Stimulated activated CD4-positive, alpha-beta T cell treated with anti-CD3 and anti-CD28 coated beads, Interleukin-2, amount 100 ng/mL, for 4 hours (primary cell): ENCODE results near the gene GOLM1.
"Not testable (repeated sequence)": the region's sequence is repeated elsewhere in the genome, so short reads cannot be mapped to it uniquely, and the experiment has no call there.

ENCODE experiments used
- DNase-seq: peaks from one replicate; pipeline ENCODE4 v3.0.0-alpha.2; 2020; ENCODE audit warnings: low read depth

GOLM1 gene, protein sequence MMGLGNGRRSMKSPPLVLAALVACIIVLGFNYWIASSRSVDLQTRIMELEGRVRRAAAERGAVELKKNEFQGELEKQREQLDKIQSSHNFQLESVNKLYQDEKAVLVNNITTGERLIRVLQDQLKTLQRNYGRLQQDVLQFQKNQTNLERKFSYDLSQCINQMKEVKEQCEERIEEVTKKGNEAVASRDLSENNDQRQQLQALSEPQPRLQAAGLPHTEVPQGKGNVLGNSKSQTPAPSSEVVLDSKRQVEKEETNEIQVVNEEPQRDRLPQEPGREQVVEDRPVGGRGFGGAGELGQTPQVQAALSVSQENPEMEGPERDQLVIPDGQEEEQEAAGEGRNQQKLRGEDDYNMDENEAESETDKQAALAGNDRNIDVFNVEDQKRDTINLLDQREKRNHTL

GRCh38 chr9:86098824-86099700, at the start of gene GOLM1:
TSS of gene GOLM1 (minus strand) at chr9:86099558. CDS start at chr9:86079320, 20,238 bp downstream.
- no peak for DNase-seq

DNA sequence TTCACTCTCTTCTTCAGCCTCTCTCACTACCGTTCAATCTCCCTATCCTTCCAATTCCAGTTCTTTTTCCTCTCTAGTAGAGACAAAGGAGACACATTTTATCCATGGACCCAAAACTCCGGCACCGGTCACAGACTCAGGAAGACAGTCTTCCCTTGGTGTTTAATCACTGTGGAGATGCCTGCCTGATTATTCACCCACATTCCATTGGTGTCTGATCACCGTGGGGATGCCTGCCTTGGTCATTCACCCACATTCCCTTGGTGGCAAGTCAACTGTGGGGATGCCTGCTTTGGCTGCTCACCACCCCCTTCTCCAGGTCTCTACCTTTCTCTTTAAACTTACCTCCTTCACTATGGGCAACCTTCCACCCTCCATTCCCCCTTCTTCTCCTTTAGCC, 47.3 kb upstream of the GOLM1 start:
- DNase-seq: not testable (repeated sequence)

GRCh38 chr9:86145960-86146359, 46.6 kb upstream of the GOLM1 start:
- not testable (repeated sequence) for DNase-seq

GRCh38 chr9:86142973-86143372, 43.6 kb upstream of the GOLM1 start:
- DNase-seq: no peak

DNA sequence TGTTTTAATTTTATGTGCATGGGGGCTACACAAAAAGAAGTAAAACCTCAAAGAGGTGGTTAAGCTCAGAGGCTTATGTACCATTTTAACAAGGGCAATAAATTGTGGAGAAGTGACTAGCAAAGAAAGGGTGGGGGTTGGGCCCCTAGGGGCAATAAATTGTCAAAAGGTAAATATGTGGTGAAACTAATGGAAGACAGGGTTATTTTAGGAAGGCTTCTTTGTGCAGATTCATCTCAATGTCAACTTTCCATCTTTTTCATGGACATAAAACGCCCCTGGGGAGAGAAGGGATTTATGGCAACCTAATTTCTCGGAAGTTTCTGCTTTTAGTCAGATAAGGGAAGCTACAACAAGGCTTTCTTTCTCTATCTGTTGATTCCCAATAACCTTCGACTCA, 42.5 kb upstream of the GOLM1 start:
- no peak for DNase-seq

DNA sequence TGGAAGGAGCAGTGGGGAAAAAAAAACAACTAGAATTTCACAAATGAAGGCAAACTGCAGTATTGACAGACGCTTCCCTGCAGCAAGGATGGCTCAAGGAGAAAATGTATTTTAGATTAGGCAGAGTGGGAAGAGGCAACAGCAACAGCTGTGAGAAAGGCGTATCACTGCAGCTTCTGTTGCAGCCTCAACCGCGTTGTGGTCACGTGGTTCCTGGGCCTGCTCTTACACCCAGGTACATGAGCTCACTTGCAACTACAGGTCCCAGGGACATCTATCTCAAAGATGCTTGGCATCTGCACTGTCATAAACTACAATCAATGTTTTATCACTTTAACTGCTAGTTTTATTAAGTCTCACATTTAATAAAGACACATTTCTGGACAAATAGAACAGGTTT, 36.0 kb upstream of the GOLM1 start:
- no peak for DNase-seq

DNA sequence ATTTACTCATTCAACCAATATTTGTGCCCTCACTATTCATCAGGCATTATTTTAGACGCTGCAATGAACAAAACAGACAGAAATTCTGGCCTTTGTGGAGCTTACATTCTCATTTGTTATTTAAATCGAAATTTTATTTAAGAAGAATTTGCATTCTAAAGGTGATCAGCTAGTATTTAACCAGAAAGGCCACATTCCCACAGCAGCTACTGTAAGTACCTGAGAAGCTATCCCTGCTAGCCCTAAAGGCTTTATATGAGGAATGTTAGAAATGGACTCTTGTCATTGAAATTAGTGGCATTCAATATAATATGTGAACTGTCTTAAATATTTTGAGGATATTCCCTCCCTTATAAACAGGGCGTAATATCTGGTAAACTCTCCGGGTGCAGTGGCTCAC, 35.0 kb upstream of the GOLM1 start:
- DNase-seq: no peak

- DNase-seq: no peak
Measured at GRCh38 chr9:86128235-86128822, 29.0 kb upstream of the GOLM1 start.

- DNase-seq: no peak
Measured at GRCh38 chr9:86126998-86127972, 27.9 kb upstream of the GOLM1 start.

- DNase-seq: no peak
Measured at GRCh38 chr9:86122311-86122710, 23.0 kb upstream of the GOLM1 start.

DNA sequence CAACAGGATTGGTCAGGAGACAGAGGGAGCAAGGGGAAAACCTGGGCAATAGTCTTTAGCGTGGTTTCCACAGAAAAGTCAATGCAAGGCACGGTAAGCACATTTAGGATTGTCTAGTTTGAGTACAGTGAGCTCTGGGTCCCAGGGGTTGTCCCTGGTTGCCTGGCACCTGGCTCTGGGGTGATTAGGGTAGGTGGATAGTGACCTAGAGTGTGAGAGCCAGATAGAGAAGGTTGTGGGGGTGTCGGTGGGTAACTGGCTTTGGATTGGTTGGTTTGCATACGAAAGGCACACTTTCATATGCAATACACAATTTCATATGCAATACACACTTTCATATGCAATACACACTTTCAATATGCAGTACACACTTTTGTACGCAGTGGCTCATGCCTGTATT, 20.1 kb upstream of the GOLM1 start:
- no peak for DNase-seq

GRCh38 chr9:86116425-86116824, 17.1 kb upstream of the GOLM1 start:
- DNase-seq: no peak

GRCh38 chr9:86115886-86116285, 16.5 kb upstream of the GOLM1 start:
- DNase-seq: no peak

GRCh38 chr9:86112057-86112456, 12.7 kb upstream of the GOLM1 start:
- DNase-seq: no peak

DNA sequence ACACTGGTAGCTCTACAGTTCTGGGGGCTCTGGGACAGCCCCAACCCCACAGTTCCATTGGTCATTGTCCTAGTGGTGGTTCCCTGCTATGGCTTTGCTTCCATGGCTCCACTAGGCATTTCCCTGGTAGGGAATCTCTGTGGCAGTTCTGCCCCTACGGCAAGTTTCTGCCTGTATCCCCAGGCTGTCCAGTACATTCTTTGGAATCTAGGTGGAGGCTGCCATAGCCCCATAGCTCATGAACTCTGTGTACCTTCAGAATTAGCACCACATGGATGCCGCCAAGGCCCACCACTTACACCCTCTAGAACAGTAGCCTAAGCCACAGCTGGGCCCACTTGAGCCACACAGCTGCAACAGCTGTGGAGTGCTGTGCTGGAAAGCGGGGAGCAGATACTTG, 3.3 kb upstream of the GOLM1 start:
- no peak for DNase-seq

DNA sequence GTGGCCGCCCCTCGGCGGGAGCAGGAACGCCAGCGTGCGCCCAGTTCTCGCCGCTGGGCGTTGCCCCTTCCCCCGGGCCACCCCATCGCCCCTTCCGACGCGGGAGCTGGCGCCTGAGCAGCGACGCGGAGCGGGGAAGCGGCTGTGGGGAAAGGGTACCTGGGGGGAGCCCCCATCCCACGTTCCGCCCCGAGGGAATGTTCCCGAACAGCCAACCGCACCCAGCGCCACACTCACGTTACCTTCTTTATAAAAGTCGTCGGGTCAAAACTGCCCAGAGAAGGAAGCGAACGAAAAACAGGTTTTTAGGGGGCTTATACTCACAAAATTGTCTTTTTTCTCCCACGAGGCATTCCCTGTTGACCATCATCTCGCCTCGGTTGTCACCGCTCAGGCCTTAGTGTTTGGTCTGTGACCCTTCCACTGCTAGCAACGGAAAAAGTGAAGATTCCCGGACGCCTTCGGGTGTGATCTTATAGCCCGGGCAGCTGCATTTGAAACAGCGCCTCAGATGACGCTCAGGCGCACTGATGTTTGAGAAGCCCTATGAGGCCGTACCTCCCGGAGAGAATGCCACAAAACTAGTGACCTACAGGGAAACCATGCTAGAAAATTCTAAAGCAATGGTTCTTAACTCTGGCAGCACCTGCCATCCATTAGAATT, 475 bp upstream of the GOLM1 start:
- DNase-seq: no peak

DNA sequence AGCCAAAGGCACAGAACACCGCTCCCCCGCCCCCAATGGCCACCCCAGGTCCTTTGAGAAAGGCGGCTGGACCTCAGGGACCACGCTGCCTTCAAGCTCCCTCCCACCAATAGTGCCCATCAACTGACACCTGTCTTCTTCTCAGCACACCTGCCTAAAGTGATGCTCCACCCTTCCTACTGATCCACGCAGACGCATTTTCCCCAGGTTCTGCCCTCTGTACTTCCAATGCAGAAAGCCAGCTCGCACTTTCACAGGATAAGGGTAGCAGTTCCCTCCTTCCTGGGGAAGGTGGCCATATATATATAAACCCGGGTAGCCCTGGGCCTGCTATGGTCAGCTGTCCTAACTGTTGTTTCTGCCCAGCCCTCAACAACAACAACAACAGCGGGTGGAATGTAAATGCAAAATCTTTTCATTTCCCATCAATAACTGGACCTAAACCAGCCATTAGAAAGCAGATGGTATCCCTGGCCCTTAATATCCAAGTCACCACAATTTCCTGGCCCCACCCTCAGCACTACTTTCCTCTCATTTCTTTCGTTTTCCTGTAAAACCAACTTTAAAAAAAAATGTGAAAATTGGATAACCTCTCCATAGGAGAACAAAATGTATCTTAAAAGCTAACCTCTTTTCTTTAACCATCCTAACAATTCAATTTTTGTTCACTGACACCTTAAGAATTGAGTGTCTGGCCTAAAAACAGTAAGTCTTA, 1.7 kb downstream of the GOLM1 start:
- DNase-seq: no peak

DNA sequence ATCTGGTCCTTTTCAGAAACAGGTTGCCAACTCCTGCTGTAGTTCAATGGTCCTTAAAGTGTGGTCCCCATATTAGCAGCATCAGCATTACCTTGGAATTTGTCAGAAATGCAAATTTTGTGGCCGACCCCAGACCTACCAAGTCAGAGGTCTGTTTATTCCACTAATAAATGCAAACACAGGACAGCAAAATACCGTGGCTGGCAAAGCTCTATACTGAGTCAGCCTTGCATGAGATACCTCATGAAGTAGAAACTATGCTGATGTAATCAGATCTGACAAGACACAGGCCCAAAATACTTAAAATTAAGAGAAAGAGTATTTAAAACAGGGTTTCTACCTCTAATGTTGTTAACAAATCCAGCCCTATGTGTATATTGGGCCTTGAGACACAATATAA, 3.0 kb downstream of the GOLM1 start:
- no peak for DNase-seq

DNA sequence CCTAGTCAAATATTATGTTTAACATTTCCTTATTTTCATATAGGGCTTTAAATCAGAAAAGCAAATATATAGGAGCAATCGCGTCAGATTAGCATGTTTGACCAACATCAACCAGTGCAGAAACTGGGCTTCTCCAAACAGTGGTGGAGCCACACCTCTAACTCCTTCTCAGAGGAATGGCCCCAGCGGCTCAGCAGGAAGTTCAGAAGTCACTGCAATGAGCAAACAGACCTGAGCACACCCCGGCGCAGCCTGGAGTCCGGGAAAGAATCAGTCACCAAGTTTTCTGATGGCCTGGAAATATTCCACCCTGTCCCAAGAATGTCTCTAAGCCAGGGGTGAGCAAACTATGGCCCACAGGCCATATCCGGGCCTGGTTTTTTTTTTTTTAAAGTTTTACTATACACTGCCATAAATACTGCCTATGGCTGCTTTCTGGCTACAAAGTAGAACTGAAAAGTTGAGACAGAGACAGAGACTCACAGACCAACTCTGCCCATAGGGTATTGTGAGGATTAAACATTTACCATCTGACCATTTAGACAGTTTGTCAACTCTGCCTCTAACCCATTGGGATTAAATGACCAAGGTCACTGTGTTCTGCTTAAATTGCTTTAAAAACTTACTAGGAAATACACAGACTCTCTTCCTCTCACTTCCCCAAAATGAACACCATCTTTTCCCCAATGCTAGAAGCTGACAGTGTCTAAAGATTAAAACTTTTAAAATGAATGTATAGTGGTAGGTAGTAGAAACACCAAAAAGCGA, 5.4 kb downstream of the GOLM1 start:
- DNase-seq: no peak

DNA sequence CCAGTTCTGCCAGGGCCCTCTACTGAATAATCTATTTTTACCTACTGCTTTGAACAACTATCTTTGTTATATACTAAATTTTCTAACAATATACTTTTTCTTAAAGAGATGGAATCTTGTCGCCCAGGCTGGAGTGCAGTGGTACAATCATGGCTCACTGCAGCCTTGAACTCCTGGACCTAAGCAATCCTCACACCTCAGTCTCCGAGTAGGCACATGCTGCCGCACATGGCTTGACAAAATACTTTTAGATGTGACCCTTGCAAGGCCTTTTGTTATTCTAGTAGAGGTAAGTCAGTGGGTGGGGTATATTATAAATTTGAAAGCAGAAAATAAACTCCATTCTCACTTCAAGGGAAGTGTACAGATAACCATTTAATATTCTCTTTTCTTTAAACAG, 7.9 kb downstream of the GOLM1 start:
- no peak for DNase-seq
